Spinal cord (tissue), 10 donors: ENCODE results near the gene KRT78. TPM values are rescaled to one million over a fixed set of nuclear protein-coding genes. Genes with fewer than 3 reads are reported as not detected.
"Not testable (repeated sequence)": the region's sequence is repeated elsewhere in the genome, so short reads cannot be mapped to it uniquely, and the experiment has no call there.

ENCODE experiments used
- DNase-seq, 6 donors: peaks; one replicate each; pipeline versions ENCODE4 v3.0.0 to v3.0.0-alpha.2; 2013 to 2015; ENCODE audit warnings: low spot score in 6 of 6, low read depth in 4 of 6
- H3K27ac ChIP-seq: one replicate; pipeline ENCODE4 v1.5.1; 2013; ENCODE audit warnings: low read depth, low read length, control low read depth
- H3K27me3 ChIP-seq: one replicate; pipeline ENCODE4 v1.6.1; 2013; ENCODE audit warnings: low read length; ENCODE audit not compliant: control insufficient read depth, insufficient read depth
- H3K36me3 ChIP-seq: one replicate; pipeline ENCODE4 v1.6.1; 2013; ENCODE audit warnings: low read length; ENCODE audit not compliant: control insufficient read depth, insufficient read depth
- H3K4me1 ChIP-seq: one replicate; pipeline ENCODE4 v1.6.1; 2013; ENCODE audit warnings: low read length; ENCODE audit not compliant: control insufficient read depth, insufficient read depth
- H3K4me3 ChIP-seq: one replicate; pipeline ENCODE4 v1.5.1; 2013; ENCODE audit warnings: low read depth, low read length, control low read depth
- H3K9me3 ChIP-seq: one replicate; pipeline ENCODE4 v1.6.1; 2013; ENCODE audit warnings: low read length; ENCODE audit not compliant: control insufficient read depth, insufficient read depth
- WGBS: methylation state at CpG from one replicate; pipeline ENCODE4 v1.1.5; 2013; ENCODE audit warnings: missing lambda C conversion rate; ENCODE audit not compliant: insufficient coverage; 5-methylcytosine and 5-hydroxymethylcytosine counted together
- polyA plus RNA-seq, 2 donors: library from polyadenylated mRNA; unstranded; fragments of 120-200 nt; gene quantifications; one replicate each; pipeline ENCODE4 v1.2.1, GENCODE V29; 2013; ENCODE audit not compliant: insufficient read length in 2 of 2
- total RNA-seq, 2 donors: library from RNA; depleted of rRNA in 1 of 2; stranded (reverse); fragments of 120-200 nt in 1 of 2; fragments of >200 nt in 1 of 2; gene quantifications; one replicate each; pipeline versions ENCODE4 v1.2.3 to v1.2.4, GENCODE V29; 2013 to 2014
- donor health status: healthy.

KRT78 gene
- total and polyA plus RNA-seq, 4 donors: 0.11 TPM; not detected in 3

- no peak overlapping the region for H3K27ac ChIP-seq
- H3K9me3 ChIP-seq: no peaks in the 10 kb centered on the region
- no peak for DNase-seq
- no peak overlapping the region for H3K4me3 ChIP-seq
- no peaks in the 10 kb centered on the region for H3K36me3 ChIP-seq
- no peaks in the 10 kb centered on the region for H3K4me1 ChIP-seq
- H3K27me3 ChIP-seq: no peaks in the 10 kb centered on the region
- 100% methylated on average over 2 of the region's 3 CpGs for WGBS
These were observed 8.0 kb upstream of the KRT78 start for GRCh38 chr12:52856787-52857186.

DNA sequence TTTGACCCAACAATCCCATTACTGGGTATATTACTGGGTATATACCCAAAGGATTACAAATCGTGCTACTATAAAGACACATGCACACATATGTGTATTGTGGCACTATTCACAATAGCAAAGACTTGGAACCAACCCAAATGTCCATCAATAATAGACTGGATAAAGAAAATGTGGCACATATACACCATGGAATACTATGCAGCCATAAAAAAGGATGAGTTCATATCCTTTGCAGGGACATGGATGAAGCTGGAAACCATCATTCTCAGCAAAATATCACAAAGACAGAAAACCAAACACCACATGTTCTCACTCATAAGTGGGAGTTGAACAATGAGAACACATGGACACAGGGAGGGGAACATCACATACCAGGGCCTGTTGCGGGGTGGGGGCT, 7.3 kb upstream of the KRT78 start:
- H3K4me1 ChIP-seq, H3K4me3 ChIP-seq, H3K36me3 ChIP-seq, H3K27ac ChIP-seq, DNase-seq, H3K9me3 ChIP-seq, H3K27me3 ChIP-seq: not testable (repeated sequence)
- no CpG with 5 or more reads among the region's 2 CpGs for WGBS

- Histone ChIP-seq H3K27me3 (peaks cover 2% of the 10 kb centered on the region), H3K4me1 (no peaks in the 10 kb centered on the region), H3K4me3 (no peak overlapping the region), H3K9me3 (no peaks in the 10 kb centered on the region), H3K36me3 (no peaks in the 10 kb centered on the region), H3K27ac (no peak overlapping the region)
- no peak for DNase-seq
These were observed 3.0 kb upstream of the KRT78 start for GRCh38 chr12:52851787-52852186.

GRCh38 chr12:52850681-52851080, 1.9 kb upstream of the KRT78 start:
- Histone ChIP-seq H3K27ac (no peak overlapping the region), H3K36me3 (no peaks in the 10 kb centered on the region), H3K27me3 (peaks cover 2% of the 10 kb centered on the region), H3K9me3 (no peaks in the 10 kb centered on the region), H3K4me3 (no peak overlapping the region), H3K4me1 (no peaks in the 10 kb centered on the region)
- no CpG with 5 or more reads among the region's 5 CpGs for WGBS
- no peak for DNase-seq

GRCh38 chr12:52849511-52849910, 717 bp upstream of the KRT78 start:
- Histone ChIP-seq H3K4me1 (no peaks in the 10 kb centered on the region), H3K27me3 (peaks cover 2% of the 10 kb centered on the region), H3K9me3 (no peaks in the 10 kb centered on the region), H3K4me3 (no peak overlapping the region), H3K27ac (no peak overlapping the region), H3K36me3 (no peaks in the 10 kb centered on the region)
- 93% methylated on average over 4 of the region's 6 CpGs for WGBS
- no peak for DNase-seq

GRCh38 chr12:52847335-52848102, 1.3 kb downstream of the KRT78 start:
- no peak for DNase-seq
- peaks cover 2% of the 10 kb centered on the region for H3K27me3 ChIP-seq
- no peak overlapping the region for H3K27ac ChIP-seq
- H3K4me3 ChIP-seq: no peak overlapping the region
- no peaks in the 10 kb centered on the region for H3K4me1 ChIP-seq
- 86% methylated on average over 12 of the region's 12 CpGs for WGBS
- no peaks in the 10 kb centered on the region for H3K9me3 ChIP-seq
- H3K36me3 ChIP-seq: no peaks in the 10 kb centered on the region

DNA sequence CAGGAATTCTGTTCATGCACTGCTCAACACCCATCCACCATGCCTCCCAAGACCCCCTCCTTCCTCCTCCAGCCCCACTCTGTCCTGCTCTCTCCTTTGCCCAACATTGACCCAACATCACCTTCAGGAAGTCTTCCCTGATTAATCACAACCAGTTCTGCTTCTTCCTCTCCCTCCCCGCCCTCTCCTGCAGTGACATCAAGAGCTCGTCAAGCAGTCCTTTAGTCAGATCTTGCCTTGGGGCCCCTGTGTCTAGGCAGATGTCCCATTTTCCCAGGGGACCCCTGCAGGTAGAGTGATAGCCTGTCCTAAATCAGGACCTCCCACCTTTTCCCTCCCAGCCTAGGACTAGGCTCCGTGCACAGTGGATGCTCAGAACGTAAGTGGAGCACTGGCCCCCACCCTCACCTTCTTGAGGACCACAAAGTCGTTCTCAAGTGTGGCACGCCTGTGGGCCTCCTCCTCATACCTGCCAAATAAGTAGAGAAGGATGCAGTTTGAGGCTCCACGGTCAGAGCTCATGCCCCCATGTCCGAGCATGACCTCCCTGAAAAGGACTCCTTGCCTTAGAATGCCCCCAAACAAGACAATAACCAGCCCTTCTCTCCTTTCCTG, 2.3 kb downstream of the KRT78 start:
- Histone ChIP-seq H3K9me3 (no peaks in the 10 kb centered on the region), H3K36me3 (no peaks in the 10 kb centered on the region), H3K27ac (no peak overlapping the region), H3K4me1 (no peaks in the 10 kb centered on the region), H3K27me3 (peaks cover 2% of the 10 kb centered on the region), H3K4me3 (no peak overlapping the region)
- DNase-seq: no peak
- 80% methylated on average over 8 of the region's 8 CpGs for WGBS

DNA sequence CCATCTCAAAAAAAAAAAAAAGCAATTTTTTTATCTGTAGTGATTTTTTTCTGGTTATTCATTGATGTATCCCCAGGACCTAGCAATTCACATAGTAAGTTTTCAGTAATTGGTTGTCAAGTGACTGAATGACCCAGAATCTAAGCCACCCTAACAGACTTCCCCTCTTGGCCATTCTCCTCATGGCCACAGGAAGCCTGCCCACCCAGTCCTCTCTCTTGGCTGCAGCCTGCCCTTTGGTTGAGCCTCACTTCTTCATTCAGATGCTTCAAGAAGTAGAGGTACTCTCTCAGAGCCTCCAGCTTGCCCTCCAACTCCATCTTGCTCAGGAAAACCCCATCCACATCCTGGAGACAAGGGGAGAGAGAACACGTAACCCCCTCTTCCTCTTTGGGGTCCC, 2.8 kb downstream of the KRT78 start:
- no peak overlapping the region for H3K27ac ChIP-seq
- H3K27me3 ChIP-seq: peaks cover 2% of the 10 kb centered on the region
- 100% methylated on average over 1 of the region's 1 CpG for WGBS
- no peak for DNase-seq
- no peak overlapping the region for H3K4me3 ChIP-seq
- no peaks in the 10 kb centered on the region for H3K9me3 ChIP-seq
- no peaks in the 10 kb centered on the region for H3K4me1 ChIP-seq
- H3K36me3 ChIP-seq: no peaks in the 10 kb centered on the region

DNA sequence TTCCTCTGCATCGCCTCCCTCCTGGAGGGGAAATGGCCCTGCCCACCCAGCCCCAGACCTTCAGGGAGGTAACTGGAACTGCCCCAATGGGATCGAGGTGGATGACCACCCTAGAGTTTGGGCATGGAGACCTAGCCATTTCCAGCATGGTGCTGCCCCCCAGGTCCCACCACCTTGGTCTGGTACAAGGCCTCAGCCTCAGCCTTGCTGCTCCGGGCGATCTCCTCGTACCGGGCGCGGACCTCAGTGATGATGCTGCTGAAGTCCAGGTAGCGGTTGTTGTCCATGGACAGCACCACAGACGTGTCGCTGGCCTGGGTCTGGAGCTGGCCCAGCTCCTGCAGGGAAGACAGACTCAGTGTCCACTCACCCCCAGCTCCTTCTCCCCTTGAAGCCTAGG, 4.4 kb downstream of the KRT78 start:
- WGBS: 95% methylated on average over 11 of the region's 11 CpGs

GRCh38 chr12:52839436-52840105, 9.2 kb downstream of the KRT78 start:
- Histone ChIP-seq H3K36me3 (no peaks in the 10 kb centered on the region), H3K4me3 (no peak overlapping the region), H3K27me3 (no peaks in the 10 kb centered on the region), H3K9me3 (no peaks in the 10 kb centered on the region), H3K27ac (no peak overlapping the region), H3K4me1 (peaks cover 17% of the 10 kb centered on the region)
- WGBS: 69% methylated on average over 17 of the region's 18 CpGs
- peak in 1 of 6 donors; percentile 47 for DNase-seq

More for the DNA sequence above, 4.4 kb downstream of the KRT78 start:
- Histone ChIP-seq H3K4me3 (no peak overlapping the region), H3K27me3 (no peaks in the 10 kb centered on the region), H3K27ac (no peak overlapping the region), H3K9me3 (no peaks in the 10 kb centered on the region), H3K36me3 (no peaks in the 10 kb centered on the region), H3K4me1 (peaks cover 4% of the 10 kb centered on the region)
- DNase-seq: no peak
